Activated naive CD8-positive, alpha-beta T cell treated with anti-CD3 and anti-CD28 coated beads, Interleukin-2, amount 10 ng/mL, durations not matched to agents 7 days and 5 days (primary cell): ENCODE measurements around the gene FUZ. TPM values are rescaled to one million over a fixed set of nuclear protein-coding genes. Genes with fewer than 3 reads are reported as not detected.

Source experiments
- ATAC-seq: fragments of 150-1000 bp; cut with Tn5 transposase; one replicate; pipeline ENCODE4 v1.10.0; 2021; ENCODE audit warnings: low read depth, moderate library complexity
- POLR2A ChIA-PET: fragments of 350-600 bp; sonication (Branson Sonifier 250); formaldehyde crosslinking; loops from one replicate; lab custom pipeline; 2021; ENCODE audit warnings: antibody characterized with exemption; lab: Charles Lee
- DNase-seq: peaks from one replicate; pipeline ENCODE4 v3.0.0; 2021
- H3K27ac Mint-ChIP-seq: one replicate; pipeline ENCODE4 v1.8.0; 2022; ENCODE audit warnings: mild to moderate bottlenecking, mixed read lengths
- H3K27me3 Mint-ChIP-seq: one replicate; pipeline ENCODE4 v1.8.0; 2022; ENCODE audit warnings: mild to moderate bottlenecking, moderate library complexity, mixed read lengths
- H3K36me3 Mint-ChIP-seq: one replicate; pipeline ENCODE4 v1.8.0; 2021; ENCODE audit warnings: mild to moderate bottlenecking, mixed read lengths
- H3K4me1 Mint-ChIP-seq: one replicate; pipeline ENCODE4 v1.8.0; 2021; ENCODE audit warnings: mixed read lengths
- H3K4me3 Mint-ChIP-seq: one replicate; pipeline ENCODE4 v1.8.0; 2022; ENCODE audit warnings: mild to moderate bottlenecking, moderate library complexity, mixed read lengths
- H3K9me3 Mint-ChIP-seq: one replicate; pipeline ENCODE4 v1.8.0; 2021; ENCODE audit warnings: mixed read lengths
- total RNA-seq, 2 experiments: library from RNA; stranded (reverse); gene quantifications; one replicate each; pipeline ENCODE4 v1.2.3, GENCODE V29; 2021

Gene FUZ
- total RNA-seq, 2 experiments from 2014 or later = 30.0 to 31.3 TPM

- peaks cover 22% of the 10 kb centered on the region for H3K4me1 Mint-ChIP-seq
Observed at GRCh38 chr19:49817964-49818648, 5.0 kb upstream of the FUZ start, which contains the start of gene MED25. Gene MED25, plus strand, starts transcription at chr19:49818289. Its CDS starts 53 bp downstream, at chr19:49818342.

GRCh38 chr19:49816590-49816989 is 3.5 kb upstream of the FUZ start:
- Mint-ChIP-seq H3K36me3 (peaks cover 5% of the 10 kb centered on the region), H3K27ac (no peak overlapping the region), H3K4me1 (peaks cover 27% of the 10 kb centered on the region), H3K27me3 (no peaks in the 10 kb centered on the region), H3K4me3 (no peak overlapping the region), H3K9me3 (no peaks in the 10 kb centered on the region)
- POLR2A ChIA-PET = no interaction called here
- no peak for ATAC-seq
- peak; percentile 21 for DNase-seq

More at GRCh38 chr19:49817964-49818648, 5.0 kb upstream of the FUZ start, which contains the start of gene MED25:
- POLR2A ChIA-PET = interaction anchor here (0.6 to 2.6 kb wide), 9 partner anchors 9 to 101 kb away, joined by 3 to 23 read pairs (median 4); partner anchors contain the start of genes AKT1S1, AP2A1, PTOV1 and TBC1D17
- Mint-ChIP-seq H3K36me3 (peaks cover 5% of the 10 kb centered on the region), H3K9me3 (no peaks in the 10 kb centered on the region), H3K27ac (peak within 1 kb of the TSS; percentile 99), H3K4me3 (peak within 1 kb of the TSS; percentile 97), H3K27me3 (no peaks in the 10 kb centered on the region)
- peak; percentile 95 for DNase-seq
- peak; percentile 73 for ATAC-seq

- POLR2A ChIA-PET = interaction anchor here (0.8 to 2.1 kb wide), 4 partner anchors 20 to 172 kb away, joined by 3 to 17 read pairs (median 6); partner anchors contain the start of genes PTOV1 and SCAF1
- Mint-ChIP-seq H3K27me3 (no peaks in the 10 kb centered on the region), H3K36me3 (peaks cover 2% of the 10 kb centered on the region), H3K4me1 (peaks cover 26% of the 10 kb centered on the region), H3K4me3 (peak overlapping the region; percentile 55), H3K9me3 (no peaks in the 10 kb centered on the region), H3K27ac (no peak overlapping the region)
- ATAC-seq (no peak), DNase-seq (no peak)
Observed at GRCh38 chr19:49814010-49814409, 918 bp upstream of the FUZ start.

- ATAC-seq = no peak
- no peak for DNase-seq
- H3K4me1 Mint-ChIP-seq = peaks cover 31% of the 10 kb centered on the region
- POLR2A ChIA-PET = interaction anchor here (0.9 to 2.1 kb wide), 5 partner anchors 36 to 1204 kb away, joined by 3 to 17 read pairs (median 7); partner anchors contain the start of genes AKT1S1 and PTOV1
- H3K4me3 Mint-ChIP-seq = peak overlapping the region; percentile 86
- no peaks in the 10 kb centered on the region for H3K9me3 Mint-ChIP-seq
- peaks cover 2% of the 10 kb centered on the region for H3K36me3 Mint-ChIP-seq
- H3K27me3 Mint-ChIP-seq = no peaks in the 10 kb centered on the region
- H3K27ac Mint-ChIP-seq = peak overlapping the region; percentile 88
Observed at GRCh38 chr19:49812452-49812996, 568 bp downstream of the FUZ start.

- H3K9me3 Mint-ChIP-seq = no peaks in the 10 kb centered on the region
- H3K27me3 Mint-ChIP-seq = no peaks in the 10 kb centered on the region
- no peak for ATAC-seq
- peaks cover 32% of the 10 kb centered on the region for H3K4me1 Mint-ChIP-seq
- no peak overlapping the region for H3K4me3 Mint-ChIP-seq
- POLR2A ChIA-PET = interaction anchor here (0.7 to 0.8 kb wide), 3 partner anchors 64 to 1642 kb away, joined by 3 read pairs; no protein-coding TSS in a partner anchor
- DNase-seq = no peak
- H3K36me3 Mint-ChIP-seq = peaks cover 2% of the 10 kb centered on the region
- no peak overlapping the region for H3K27ac Mint-ChIP-seq
Observed at GRCh38 chr19:49811328-49811727, 1.8 kb downstream of the FUZ start.

GRCh38 chr19:49809941-49810389 is 3.1 kb downstream of the FUZ start:
- peaks cover 36% of the 10 kb centered on the region for H3K4me1 Mint-ChIP-seq
- H3K27ac Mint-ChIP-seq = peak overlapping the region; percentile 36
- H3K27me3 Mint-ChIP-seq = no peaks in the 10 kb centered on the region
- H3K9me3 Mint-ChIP-seq = no peaks in the 10 kb centered on the region
- peak overlapping the region; percentile 83 for H3K4me3 Mint-ChIP-seq
- ATAC-seq = no peak
- peaks cover 6% of the 10 kb centered on the region for H3K36me3 Mint-ChIP-seq
- no peak for DNase-seq
- POLR2A ChIA-PET = interaction anchor here (1.1 kb wide), 1 partner anchor 44 kb away, joined by 4 read pairs; no protein-coding TSS in a partner anchor

GRCh38 chr19:49809160-49809940 is 3.7 kb downstream of the FUZ start:
- peak overlapping the region; percentile 83 for H3K4me3 Mint-ChIP-seq
- POLR2A ChIA-PET = interaction anchor here (0.5 to 1.6 kb wide), 4 partner anchors 9 to 43 kb away, joined by 3 to 4 read pairs (median 4); partner anchors contain the start of gene MED25
- H3K36me3 Mint-ChIP-seq = peaks cover 6% of the 10 kb centered on the region
- H3K4me1 Mint-ChIP-seq = peaks cover 34% of the 10 kb centered on the region
- no peaks in the 10 kb centered on the region for H3K9me3 Mint-ChIP-seq
- DNase-seq (peak; percentile 68), ATAC-seq (peak; percentile 12)
- peak overlapping the region; percentile 82 for H3K27ac Mint-ChIP-seq
- no peaks in the 10 kb centered on the region for H3K27me3 Mint-ChIP-seq

- Mint-ChIP-seq H3K36me3 (peaks cover 6% of the 10 kb centered on the region), H3K4me3 (peak overlapping the region; percentile 83), H3K27ac (peak overlapping the region; percentile 82), H3K9me3 (no peaks in the 10 kb centered on the region), H3K27me3 (no peaks in the 10 kb centered on the region), H3K4me1 (peaks cover 31% of the 10 kb centered on the region)
- DNase-seq = peak; percentile 86
- peak; percentile 6 for ATAC-seq
- POLR2A ChIA-PET = interaction anchor here (0.6 to 1.6 kb wide), 2 partner anchors 9 to 10 kb away, joined by 3 to 4 read pairs; partner anchors contain the start of gene MED25
Observed at GRCh38 chr19:49808711-49809159, 4.4 kb downstream of the FUZ start.

- peak overlapping the region; percentile 83 for H3K4me3 Mint-ChIP-seq
- peak overlapping the region; percentile 95 for H3K27ac Mint-ChIP-seq
- peaks cover 12% of the 10 kb centered on the region for H3K36me3 Mint-ChIP-seq
- ATAC-seq = no peak
- H3K9me3 Mint-ChIP-seq = no peaks in the 10 kb centered on the region
- POLR2A ChIA-PET = interaction anchor here (1.0 to 1.6 kb wide), 4 partner anchors 10 to 122 kb away, joined by 3 to 4 read pairs (median 4); partner anchors contain the start of genes AP2A1 and MED25
- DNase-seq = no peak
- peaks cover 27% of the 10 kb centered on the region for H3K4me1 Mint-ChIP-seq
- H3K27me3 Mint-ChIP-seq = no peaks in the 10 kb centered on the region
Observed at GRCh38 chr19:49807904-49808675, 5.0 kb downstream of the FUZ start.

- POLR2A ChIA-PET = interaction anchor here (1.0 to 1.2 kb wide), 3 partner anchors 11 to 123 kb away, joined by 3 to 4 read pairs (median 3); partner anchors contain the start of genes AP2A1 and MED25
- Mint-ChIP-seq H3K27me3 (no peaks in the 10 kb centered on the region), H3K27ac (peak overlapping the region; percentile 95), H3K9me3 (no peaks in the 10 kb centered on the region), H3K36me3 (peaks cover 13% of the 10 kb centered on the region), H3K4me1 (peaks cover 22% of the 10 kb centered on the region), H3K4me3 (peak overlapping the region; percentile 58)
- DNase-seq (peak; percentile 53), ATAC-seq (peak; percentile 41)
Observed at GRCh38 chr19:49807058-49807903, 5.8 kb downstream of the FUZ start.

- Mint-ChIP-seq H3K27ac (peak overlapping the region; percentile 53), H3K4me1 (peaks cover 22% of the 10 kb centered on the region), H3K9me3 (no peaks in the 10 kb centered on the region), H3K27me3 (no peaks in the 10 kb centered on the region), H3K4me3 (no peak overlapping the region), H3K36me3 (peaks cover 14% of the 10 kb centered on the region)
- DNase-seq (no peak), ATAC-seq (no peak)
- POLR2A ChIA-PET = interaction anchor here (1.2 kb wide), 2 partner anchors 40 to 124 kb away, joined by 3 read pairs; partner anchors contain the start of gene AP2A1
Observed at GRCh38 chr19:49806620-49806959, 6.5 kb downstream of the FUZ start.
